WTC11 (cell line): Measurements from ENCODE around the gene MED13.

ENCODE experiments used
- ATF6 ChIP-seq: sonication (generic); formaldehyde crosslinking; IDR thresholded peaks from 2 replicates; pipeline ENCODE4 v1.8.1; 2023; ENCODE audit warnings: mild to moderate bottlenecking, missing genetic modification reagents
- TF ChIP-seq, protein P1 (sequence below): fragments of 200-600 bp; IDR thresholded peaks from 2 replicates; pipeline ENCODE4 v1.8.0; 2022; ENCODE audit warnings: antibody characterized with exemption
- TF ChIP-seq, protein P2 (sequence below): sonication (generic); formaldehyde crosslinking; IDR thresholded peaks from 2 replicates; pipeline ENCODE4 v1.8.0; 2022; ENCODE audit warnings: mild to moderate bottlenecking, missing genetic modification reagents

DNA sequence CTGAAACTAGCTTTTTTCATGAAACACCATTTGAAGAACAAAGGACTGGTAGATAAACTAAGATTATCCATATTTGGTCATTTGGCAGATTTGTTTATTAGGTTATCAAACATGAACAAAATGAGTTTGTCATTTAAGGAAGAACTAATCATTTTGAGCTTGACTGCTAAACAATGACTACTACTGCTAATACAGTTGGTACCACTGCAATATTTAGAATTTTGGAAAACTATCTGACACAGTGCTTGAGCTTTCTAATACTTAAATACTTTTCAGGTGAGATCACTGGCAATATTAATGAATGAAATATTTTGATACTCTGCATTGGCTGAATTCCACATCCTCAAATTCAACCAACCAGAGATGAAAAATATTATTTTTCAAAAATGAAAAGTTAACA is 47.2 kb downstream of the MED13 start:
- no peak for TF ChIP-seq ATF6 (CRISPR knock-in tag)
- TF ChIP-seq, protein P1, sequence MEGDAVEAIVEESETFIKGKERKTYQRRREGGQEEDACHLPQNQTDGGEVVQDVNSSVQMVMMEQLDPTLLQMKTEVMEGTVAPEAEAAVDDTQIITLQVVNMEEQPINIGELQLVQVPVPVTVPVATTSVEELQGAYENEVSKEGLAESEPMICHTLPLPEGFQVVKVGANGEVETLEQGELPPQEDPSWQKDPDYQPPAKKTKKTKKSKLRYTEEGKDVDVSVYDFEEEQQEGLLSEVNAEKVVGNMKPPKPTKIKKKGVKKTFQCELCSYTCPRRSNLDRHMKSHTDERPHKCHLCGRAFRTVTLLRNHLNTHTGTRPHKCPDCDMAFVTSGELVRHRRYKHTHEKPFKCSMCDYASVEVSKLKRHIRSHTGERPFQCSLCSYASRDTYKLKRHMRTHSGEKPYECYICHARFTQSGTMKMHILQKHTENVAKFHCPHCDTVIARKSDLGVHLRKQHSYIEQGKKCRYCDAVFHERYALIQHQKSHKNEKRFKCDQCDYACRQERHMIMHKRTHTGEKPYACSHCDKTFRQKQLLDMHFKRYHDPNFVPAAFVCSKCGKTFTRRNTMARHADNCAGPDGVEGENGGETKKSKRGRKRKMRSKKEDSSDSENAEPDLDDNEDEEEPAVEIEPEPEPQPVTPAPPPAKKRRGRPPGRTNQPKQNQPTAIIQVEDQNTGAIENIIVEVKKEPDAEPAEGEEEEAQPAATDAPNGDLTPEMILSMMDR, result no peak
- TF ChIP-seq, protein P2, sequence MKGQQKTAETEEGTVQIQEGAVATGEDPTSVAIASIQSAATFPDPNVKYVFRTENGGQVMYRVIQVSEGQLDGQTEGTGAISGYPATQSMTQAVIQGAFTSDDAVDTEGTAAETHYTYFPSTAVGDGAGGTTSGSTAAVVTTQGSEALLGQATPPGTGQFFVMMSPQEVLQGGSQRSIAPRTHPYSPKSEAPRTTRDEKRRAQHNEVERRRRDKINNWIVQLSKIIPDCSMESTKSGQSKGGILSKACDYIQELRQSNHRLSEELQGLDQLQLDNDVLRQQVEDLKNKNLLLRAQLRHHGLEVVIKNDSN (CRISPR knock-in tag), result no peak
